ENCODE measurements around the gene LHFPL6.

DNA sequence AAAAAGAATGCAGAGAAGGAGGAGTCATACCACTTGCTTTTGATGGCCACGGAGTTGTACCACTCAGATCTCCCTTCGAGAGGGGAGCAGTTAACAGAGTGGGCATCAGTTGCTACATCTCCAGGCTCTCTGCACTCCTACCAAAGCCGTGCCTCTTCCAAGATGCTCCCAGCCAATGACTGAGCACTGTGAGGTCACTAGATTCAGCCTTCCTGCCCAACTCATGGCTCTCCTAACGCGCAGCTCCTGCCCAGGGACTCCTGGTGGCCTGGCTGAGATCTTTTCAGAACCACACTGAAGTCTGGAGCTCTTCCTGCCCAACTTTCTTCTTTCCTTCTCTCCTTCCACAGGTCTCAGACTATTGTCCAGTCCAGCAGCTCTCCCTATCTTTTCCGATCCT is 66.7 kb downstream of the LHFPL6 start:
- TF ChIP-seq, protein P1, sequence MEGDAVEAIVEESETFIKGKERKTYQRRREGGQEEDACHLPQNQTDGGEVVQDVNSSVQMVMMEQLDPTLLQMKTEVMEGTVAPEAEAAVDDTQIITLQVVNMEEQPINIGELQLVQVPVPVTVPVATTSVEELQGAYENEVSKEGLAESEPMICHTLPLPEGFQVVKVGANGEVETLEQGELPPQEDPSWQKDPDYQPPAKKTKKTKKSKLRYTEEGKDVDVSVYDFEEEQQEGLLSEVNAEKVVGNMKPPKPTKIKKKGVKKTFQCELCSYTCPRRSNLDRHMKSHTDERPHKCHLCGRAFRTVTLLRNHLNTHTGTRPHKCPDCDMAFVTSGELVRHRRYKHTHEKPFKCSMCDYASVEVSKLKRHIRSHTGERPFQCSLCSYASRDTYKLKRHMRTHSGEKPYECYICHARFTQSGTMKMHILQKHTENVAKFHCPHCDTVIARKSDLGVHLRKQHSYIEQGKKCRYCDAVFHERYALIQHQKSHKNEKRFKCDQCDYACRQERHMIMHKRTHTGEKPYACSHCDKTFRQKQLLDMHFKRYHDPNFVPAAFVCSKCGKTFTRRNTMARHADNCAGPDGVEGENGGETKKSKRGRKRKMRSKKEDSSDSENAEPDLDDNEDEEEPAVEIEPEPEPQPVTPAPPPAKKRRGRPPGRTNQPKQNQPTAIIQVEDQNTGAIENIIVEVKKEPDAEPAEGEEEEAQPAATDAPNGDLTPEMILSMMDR (IDR thresholded peaks at IDR 0.05) = no peak
- no peak for TF ChIP-seq POLR2A (IDR thresholded peaks at IDR 0.05)

All from vagina (tissue), 2 donors.